HG03039 (cell line): Measurements from ENCODE around the gene PADI1.

Experiments
- ATAC-seq: cut with Tn5 transposase; IDR thresholded peaks from one replicate; pipeline ENCODE4 v1.9.1; 2021; ENCODE audit warnings: mild to moderate bottlenecking, moderate library complexity; ENCODE audit not compliant: unreplicated experiment

Gene PADI1

GRCh38 chr1:17181781-17182464 is 23.0 kb upstream of the PADI1 start:
- ATAC-seq: no peak

- no peak for ATAC-seq
Measured at GRCh38 chr1:17183388-17184160, 21.4 kb upstream of the PADI1 start.

GRCh38 chr1:17184161-17184665 is 20.7 kb upstream of the PADI1 start:
- no peak for ATAC-seq

- no peak for ATAC-seq
Measured at GRCh38 chr1:17184822-17185484, 20.0 kb upstream of the PADI1 start.

GRCh38 chr1:17185485-17185860 is 19.5 kb upstream of the PADI1 start:
- no peak for ATAC-seq

GRCh38 chr1:17186216-17186909 is 18.6 kb upstream of the PADI1 start:
- no peak for ATAC-seq

GRCh38 chr1:17187051-17187450 is 17.9 kb upstream of the PADI1 start:
- no peak for ATAC-seq

GRCh38 chr1:17188217-17188616 is 16.7 kb upstream of the PADI1 start:
- no peak for ATAC-seq

GRCh38 chr1:17188889-17189631 is 15.9 kb upstream of the PADI1 start:
- no peak for ATAC-seq

GRCh38 chr1:17189632-17189990 is 15.3 kb upstream of the PADI1 start:
- no peak for ATAC-seq

- ATAC-seq: no peak
Measured at GRCh38 chr1:17190010-17190995, 14.6 kb upstream of the PADI1 start.

GRCh38 chr1:17191990-17192242 is 13.0 kb upstream of the PADI1 start:
- ATAC-seq: no peak

- ATAC-seq: no peak
Measured at GRCh38 chr1:17192394-17193221, 12.3 kb upstream of the PADI1 start.

GRCh38 chr1:17193222-17194132 is 11.5 kb upstream of the PADI1 start:
- no peak for ATAC-seq

GRCh38 chr1:17194133-17194475 is 10.8 kb upstream of the PADI1 start:
- no peak for ATAC-seq

GRCh38 chr1:17194615-17195528 is 10.1 kb upstream of the PADI1 start:
- no peak for ATAC-seq

GRCh38 chr1:17195731-17196130 is 9.2 kb upstream of the PADI1 start:
- ATAC-seq: no peak
